CD4-positive, alpha-beta T cell treated with Interleukin-15 for 4 hours (primary cell): ENCODE results near the gene BARHL2.

Experiments used
- DNase-seq: peaks from one replicate; pipeline ENCODE4 v3.0.0-alpha.2; 2020; ENCODE audit warnings: low spot score

BARHL2 gene

DNA sequence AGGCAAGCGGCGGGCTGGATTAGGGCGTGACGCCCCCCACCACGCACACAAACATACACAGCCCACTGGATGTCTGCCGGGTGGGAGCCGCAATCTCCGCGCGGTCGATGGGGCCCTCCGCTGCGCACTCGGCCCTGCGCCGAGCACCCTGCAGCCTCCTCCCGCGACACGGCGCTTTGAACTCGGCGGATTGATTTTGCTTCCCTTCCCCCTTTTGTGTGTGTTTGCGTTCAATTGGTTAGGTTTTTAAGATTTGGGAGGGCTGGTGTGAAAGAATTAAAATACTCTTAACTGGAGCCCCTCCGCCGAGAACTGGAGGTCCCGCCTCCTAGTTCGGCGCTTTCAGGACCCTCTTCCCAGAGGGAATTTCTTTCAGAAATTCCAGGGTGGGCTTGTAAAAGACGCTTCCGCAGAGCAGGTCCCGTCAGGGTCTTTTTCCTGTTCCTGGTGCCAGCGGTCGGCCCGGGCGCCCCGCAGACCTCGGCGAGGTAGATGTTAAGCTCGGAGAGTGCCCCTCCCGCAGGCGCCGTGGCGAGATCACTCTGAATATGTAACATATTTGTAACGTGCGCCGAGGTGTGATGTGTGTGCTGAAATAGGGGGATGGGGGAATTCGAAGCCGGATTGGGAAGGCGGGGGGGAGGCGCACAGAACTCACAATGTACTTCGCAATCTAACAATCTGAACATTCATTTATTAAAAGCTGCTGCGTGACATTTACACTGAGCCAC lies 8.0 kb upstream of the BARHL2 start:
- no peak for DNase-seq

DNA sequence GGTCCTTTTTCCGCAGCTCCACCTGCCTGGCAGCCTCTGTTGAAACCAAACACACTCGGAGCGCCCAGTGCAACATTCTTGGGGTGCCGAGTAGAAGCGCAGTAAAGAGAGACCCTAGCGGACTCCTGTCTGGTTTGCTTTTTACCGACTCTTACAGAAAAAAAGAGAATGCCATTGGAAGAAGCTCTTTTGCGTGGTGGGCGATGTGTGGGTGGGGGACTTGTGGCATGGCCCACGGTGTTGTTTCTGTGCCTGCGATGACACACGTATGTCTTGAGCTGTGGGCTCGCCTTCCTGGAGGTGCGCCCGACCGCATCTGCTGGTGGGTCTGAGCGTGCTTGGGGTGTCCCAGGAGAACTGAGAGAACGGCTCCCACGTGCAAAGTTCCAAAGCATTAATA lies 7.3 kb upstream of the BARHL2 start:
- DNase-seq = no peak

DNA sequence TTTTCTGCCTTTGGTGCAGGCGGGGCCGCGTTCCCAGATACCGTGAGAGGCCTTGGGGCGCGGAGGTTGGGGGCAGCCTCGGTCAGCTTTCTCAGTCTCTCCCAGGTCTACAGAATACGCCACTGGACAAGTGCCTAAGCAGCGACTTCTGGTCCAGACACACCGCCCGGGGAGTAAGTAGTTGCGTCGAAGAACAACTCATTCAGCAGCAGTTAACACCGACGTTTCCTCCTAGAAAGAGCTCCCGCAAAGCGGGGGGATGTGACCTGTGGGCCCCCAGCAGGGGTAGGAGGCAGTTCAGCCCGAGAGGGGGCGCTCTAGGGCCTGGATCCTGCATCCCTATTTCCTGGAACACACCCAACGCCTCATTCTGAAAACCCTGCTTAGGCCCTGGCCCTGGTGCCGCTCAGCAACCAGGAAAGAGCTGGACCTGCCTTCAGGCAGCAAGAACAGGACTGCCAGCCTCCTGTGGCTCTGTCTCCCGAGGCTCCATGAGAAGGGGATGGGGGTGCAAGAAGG lies 6.5 kb upstream of the BARHL2 start:
- no peak for DNase-seq

DNA sequence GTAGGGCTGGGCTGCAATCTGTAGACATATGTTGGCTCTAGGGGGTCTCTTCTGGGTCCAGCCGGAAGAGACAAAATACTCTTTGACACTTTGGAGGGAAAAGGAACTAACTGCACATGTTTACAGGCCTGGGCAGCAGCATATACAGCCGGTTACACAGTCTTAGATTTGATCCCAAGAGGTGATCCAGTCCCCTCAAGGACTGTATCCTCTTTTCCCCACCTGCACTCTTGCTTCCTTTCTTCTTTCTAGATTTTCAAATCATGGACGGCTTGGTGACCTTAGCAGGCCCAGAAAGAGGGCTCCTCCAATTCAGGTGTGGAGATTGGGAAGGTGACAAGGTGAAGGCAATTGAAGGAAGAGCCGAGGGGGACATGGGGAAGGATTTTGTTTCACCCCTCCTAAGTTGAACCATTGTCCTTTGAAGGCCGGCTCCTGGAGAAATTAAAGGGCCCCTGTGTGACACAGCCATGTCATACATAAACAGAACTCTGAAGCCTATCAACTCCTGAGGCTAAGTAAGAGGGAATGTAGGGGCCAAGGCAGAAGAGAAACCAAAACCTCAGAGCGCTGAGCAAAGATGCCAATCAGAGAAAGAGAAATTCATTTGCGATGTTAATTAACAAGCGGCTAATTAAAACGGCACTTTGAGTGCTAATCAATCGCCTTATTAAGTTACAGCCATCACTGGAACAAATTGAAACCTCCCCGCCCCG lies 5.9 kb upstream of the BARHL2 start:
- no peak for DNase-seq

DNA sequence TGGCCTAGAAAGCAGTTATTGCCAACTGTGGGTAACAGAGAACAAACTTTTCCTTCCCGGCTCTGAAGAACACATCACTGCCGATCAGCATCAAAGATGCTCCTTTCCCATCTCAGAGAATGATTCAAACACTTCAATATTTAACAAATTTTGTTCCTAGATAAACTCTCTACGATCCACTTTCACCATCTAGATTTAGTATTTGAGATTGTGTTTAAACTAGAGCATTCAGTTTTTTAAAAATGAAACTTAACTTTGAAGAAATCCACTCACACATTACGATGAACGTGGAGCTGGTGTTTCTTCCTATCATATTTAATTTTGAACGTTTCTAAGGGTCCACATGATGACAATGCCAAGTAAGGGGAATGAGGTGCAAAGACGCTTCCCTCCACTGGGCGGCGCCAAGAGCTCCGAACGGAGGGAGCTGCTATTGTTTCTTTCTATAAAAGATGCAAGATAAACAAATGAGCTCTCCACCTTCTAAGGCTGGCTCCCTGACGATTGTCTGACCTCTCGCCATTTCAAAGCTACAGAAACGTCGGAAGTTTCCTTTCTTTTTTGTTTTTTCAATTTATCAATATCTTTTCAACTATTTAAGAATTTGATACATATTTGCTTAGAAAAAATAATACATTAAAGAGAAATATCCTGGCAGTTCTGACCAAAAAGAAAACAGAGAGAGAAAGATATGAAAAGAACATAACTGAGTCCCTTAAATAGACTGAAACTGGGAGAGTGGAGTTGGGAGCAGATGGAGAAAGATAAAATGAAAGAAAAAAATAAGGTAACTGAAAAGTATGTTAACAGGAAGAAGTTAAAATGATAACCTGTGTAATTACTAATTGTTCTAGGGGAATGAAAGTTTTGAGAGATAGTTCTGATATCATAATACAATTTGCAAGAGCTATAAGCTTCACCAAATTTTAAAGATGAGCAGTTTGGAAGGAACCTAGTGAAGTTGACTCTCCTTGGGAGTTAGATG lies 4.4 kb upstream of the BARHL2 start:
- peak; percentile 65 for DNase-seq

DNA sequence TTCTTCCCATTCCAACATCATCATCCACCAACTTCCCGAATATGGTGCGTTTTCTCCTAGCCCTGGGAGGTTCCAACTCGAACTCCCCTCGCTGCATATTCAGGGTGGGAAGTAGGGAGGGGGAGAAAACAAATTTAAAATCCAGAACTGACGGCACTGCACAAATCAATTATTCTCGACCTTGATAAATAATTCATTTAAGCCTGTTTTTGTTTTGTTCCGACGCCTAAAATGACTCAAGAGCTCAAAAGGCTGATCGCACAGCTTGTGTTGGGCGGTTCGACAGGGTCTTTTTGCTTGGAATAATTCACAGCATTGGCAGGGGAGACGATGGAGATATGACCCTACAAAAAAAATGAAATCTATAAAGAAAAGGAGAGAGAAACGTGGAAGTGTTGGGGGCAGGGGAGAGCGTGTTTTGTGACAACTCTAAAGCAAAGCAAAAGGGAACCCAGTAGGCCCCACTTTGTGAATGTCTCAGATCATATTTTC lies 3.1 kb upstream of the BARHL2 start:
- DNase-seq = no peak

DNA sequence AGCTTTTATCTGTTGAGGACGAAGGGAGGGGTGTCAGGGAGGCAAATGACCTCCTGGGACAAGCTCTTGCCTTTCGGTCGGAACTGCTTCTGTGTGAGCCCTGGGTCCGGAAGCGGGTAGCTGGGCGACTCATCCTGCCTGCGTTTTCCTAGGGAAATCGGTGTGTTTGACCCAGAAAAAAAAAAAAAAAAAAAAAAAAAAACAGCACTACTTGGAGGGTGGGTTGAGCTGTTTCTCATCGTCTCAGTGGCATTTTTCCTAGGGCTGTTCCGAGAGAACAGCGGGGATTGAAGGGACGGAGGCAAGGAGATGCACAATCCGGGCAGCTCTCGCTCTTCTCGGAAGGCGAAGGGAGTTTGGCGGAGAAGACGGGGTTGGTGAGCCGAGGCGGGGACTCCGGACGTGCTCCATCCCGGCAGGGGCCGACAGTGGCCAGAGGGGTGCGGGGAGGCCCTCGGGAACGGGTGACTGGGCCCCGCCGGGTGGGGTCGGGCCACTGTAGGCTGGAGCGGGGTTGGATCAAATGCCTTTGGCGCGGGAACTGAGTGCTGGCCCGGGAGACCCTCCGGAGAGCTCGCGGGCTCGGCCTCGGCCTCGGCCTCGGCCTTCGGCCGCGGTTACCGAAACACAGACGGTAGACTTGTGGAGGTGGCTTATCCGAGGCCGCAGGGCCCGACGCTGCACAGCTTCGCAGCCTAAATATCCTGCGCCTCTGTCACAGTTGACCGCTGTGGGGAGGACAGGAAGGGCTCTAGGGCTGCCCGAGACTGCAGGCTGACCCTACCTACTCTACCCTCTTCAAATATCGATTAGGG lies 2.4 kb upstream of the BARHL2 start:
- no peak for DNase-seq

DNA sequence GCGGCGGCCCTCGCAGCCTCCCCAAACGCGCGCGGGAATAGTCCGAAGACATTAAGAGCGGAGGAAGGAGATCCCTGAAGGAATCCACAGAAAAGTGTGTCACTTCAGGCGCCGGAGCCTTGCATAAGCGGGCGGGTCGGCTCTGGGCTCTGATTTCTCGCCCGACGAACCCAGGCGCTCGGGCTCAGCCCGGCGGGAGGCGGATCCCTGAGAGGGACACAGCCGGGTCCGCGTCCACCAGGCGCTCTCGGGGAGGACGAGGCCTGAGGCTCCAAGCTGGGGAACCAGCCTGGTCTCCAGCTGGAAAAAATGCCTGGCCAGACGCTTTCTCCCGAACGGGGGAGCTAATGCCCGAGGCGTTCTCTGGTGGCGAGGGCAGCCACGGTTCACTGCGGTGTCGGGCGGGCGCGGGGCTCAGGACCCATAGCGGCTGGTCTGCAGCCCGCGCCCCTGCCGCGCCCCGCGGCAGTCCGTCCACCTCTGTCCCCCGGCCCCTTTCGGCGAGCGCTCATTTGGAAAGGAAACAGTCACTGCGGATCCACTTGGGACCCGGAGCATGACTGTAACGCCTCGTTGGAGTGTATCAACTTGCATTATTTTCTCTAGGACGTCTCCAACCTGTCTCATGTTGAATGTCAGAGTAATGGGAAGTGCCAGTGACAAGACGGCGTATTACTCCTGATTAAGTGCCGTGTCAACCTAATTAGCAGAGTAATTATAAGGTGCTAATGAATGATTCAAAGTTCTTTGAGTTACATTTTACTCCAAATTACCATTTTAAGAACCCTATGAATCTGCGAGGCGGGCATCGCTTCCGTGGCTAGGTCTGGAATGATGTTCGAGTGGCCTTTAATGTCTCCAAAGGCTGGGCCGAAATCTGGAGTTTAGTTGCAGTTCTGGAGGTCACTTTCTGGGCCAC lies 1.6 kb upstream of the BARHL2 start:
- no peak for DNase-seq

DNA sequence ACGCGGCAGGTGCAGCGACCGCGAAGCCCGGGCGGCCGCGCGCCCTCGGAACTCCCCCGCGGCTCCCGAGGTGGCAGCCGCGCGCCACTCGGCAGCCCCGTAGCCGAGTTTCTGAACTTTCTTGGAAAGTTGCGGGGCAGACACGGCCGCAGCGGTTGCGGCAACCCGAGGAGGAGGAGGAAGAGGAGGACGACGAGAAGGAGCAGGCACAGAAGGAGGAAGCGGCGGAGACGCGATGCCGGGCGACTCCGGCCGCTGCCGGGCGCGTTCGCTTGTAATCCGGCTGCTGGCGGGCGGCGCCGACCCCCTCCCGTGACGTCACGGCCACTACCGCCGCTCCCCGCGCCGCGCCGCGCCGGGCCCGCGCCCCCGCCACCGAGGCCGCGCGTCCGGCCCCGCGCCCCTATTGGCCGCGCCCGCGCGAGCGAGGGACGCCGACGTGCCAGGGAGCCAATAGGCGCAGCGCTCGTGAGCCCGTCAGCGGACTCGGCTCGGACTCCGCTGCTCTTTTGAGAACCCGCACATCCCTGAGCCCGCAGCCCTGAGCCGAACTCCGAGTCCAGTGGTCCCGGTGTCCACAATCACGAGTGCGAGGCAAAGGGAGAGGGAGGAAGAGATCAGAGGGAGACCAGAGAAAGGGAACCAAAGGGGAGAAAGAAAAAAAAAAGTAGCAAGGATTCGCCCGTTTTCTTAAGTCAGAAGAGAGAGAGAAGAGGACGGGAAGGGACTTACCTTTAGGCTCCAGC lies 736 bp upstream of the BARHL2 start:
- no peak for DNase-seq

DNA sequence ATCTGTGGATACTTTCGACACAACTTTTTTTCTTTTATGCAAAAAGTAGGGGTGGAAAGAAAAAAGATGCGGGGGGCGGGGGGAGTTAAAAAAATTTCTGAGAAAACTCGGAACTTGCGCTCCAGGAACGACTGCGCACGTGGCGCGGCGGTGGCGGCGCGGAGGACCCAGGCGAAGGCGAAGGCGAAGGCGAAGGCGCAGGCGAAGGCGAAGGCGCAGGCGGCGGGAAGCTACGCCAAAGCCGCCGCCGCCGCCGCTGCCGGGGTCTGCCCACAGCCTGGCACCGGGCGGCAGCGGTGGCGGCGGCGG lies 208 bp upstream of the BARHL2 start:
- DNase-seq = no peak

DNA sequence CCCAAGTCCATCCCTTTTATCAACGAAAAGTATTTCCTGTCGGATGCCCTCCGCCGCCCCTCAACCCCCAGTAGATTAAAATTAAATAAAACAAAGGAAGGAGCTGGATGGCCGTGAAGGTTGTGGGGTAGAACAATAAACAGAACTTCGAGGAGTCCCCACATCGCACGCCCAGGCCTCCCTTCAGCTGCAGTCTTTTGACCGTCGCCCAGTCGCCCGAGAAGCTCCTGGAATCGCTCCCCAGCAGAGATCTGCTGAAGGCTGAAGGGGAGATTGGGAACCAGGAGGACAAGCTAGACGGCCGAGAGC lies 905 bp downstream of the BARHL2 start:
- DNase-seq = no peak

DNA sequence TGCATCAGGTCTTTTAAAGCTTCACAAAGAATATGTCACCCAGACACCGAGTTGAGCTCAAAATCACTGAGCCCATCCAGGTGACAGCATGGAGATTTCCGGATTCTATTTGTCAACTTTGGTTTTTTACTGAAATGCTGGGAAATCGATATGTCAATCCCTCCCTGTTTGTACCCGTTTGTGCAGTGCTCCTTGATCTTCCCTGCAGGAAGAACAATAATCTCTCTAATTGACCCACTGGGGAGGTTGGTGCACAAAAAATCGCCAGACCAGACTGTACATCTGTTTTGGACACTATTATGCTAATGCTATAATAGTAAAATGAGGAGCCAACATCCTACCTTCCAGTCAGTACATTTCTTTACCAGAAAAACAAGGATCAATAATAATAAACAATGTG lies 1.8 kb downstream of the BARHL2 start:
- no peak for DNase-seq

DNA sequence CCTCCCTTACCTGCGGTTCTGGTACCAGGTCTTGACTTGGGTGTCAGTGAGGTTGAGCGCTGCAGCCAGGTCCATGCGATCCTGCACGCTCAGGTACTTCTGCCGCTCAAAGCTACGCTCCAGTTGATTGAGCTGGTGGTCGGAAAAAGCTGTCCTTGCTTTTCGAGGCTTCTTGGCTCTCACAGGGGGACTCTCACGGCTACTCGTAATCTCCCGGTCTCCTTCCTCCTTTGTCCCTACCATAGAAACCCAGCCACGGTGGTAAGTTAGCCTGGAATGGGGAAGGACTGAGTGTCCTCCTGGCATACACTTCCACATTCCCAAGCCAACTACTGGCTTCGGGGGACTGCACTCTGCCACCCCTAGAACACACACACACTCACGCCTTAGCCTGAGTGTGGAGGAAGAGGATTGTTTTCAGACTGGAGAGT lies 2.6 kb downstream of the BARHL2 start:
- DNase-seq = no peak

DNA sequence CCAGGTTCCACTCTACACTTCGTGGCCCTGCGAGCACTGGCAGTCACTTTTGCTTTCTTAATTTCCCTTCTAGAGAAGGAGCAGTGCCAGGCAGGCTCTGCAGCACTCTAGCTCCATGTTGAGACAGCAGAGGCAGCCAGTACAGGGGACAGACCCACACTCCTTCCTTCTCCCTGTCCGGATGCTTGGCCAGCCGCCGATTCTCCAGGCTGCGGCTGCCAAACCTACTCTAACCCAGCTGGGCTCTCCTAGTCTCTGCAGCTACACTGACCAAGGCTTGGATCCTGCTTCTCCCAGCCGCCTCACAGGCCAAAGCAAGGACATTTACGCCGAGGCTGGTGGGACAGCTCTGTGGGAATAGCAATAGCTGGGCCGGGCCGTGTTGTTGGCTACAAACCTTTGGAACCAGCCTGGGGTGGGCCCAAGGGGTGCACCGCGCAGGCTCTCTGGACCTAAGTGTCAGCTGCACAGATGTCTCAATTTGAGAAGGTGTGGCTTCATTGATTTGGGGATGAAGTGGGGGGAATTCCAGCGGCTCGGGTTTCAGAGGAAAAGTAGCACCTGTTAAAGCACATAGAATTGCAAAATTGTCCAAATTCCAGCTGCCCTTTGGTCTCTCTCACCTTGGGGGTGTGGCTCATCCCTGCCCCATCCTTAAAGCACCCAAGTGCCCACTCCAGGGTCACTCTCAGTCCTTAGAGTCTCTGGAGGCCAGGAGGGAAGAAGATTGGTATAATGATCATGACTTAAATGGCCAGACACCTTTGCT lies 3.2 kb downstream of the BARHL2 start:
- DNase-seq = no peak

DNA sequence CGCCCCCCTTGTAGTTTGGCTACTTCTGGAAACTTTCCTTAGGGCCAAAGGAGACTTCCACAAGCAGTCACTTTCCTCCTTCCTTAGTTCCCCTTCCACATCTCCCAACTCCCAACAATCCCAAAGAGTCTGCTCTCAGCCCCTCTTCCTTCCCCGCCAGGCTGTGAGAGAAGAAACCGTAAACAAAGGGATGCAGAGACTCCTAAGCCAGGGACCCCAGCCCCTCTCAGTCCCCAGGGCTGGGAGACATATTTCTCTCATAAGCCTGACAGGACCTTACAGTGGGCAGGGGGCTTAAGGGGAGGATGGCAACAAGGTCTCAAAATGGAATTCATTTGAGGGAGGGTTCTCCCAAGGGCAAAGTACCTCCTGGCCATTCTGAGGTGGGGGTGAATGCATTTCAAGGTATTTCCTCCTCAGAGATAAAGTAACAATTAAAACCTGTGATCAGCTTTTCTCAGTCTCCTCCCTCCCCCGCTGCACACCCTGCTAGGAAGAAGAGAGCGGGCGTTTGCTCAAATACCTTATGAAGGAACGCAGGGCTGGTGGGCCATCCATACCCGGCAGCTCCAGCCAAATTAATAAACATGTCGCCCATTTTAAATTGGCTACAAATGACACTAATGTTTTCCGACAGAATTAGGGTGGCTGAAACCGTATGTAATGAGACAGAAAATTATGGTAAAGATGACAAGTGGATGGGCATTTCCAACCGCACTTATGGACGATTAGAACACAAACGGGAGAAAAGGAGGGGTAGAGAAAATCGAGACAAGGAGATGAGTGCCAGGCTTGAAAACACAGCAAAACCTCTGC lies 4.0 kb downstream of the BARHL2 start:
- no peak for DNase-seq

DNA sequence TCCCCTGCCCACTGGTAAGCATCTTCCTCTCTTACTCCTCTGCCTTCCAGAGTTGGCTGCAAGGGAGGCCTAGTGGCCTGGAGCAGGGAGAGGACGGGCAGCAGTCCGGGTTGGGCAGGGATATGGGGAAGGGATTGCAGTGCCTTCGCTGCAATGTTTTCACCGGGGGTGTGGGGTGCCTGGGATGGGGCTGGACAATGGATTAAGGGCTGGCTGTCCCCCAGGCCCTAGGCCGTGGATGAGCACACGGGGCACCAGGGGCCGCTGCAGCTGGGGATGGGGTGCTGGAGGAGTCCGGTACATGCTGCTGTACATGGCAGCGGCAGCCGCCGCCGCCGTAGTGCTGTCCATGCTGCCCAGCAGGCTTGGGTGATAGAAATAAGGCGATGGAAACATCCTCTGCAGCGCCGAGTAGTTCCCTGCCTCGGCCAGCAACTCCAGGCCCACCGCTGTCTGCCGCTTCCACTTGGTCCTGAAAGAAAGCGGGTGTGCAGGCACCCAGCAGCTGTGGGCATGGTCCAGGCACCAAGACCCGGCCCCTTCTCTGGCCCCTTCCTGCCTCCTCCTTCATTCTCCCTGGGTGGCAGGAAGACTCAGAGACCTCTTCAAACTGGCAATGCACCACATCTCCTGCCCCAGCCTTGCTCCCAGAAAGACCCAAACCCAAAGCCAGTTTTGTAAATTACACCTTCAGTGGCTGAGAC lies 4.8 kb downstream of the BARHL2 start:
- no peak for DNase-seq

DNA sequence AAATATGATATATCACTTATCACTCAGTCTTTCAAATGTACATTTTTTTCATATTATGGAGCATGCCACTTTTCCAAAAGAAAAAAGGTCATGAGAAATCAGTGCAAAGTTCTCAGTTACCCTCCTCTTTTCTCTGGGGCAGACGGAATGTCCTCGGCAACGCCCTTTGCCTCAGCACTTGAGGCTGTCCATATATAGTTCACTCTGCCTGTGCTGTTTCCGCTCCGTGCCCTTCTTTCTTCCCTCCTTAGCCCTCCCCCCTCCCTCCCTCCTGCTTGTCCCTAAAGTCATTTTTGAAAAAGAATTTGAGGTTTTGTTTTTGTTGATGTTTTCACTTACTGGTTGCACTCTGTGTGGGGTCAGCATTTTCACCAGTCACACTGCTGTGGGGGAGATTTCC lies 5.4 kb downstream of the BARHL2 start:
- DNase-seq = no peak
